AG08396 (cell line): ENCODE measurements around the gene EN2.

ENCODE experiments used
- DNase-seq: peaks from one replicate; pipeline ENCODE4 v3.0.0; 2012; ENCODE audit warnings: low spot score, mixed read lengths

Gene EN2

DNA sequence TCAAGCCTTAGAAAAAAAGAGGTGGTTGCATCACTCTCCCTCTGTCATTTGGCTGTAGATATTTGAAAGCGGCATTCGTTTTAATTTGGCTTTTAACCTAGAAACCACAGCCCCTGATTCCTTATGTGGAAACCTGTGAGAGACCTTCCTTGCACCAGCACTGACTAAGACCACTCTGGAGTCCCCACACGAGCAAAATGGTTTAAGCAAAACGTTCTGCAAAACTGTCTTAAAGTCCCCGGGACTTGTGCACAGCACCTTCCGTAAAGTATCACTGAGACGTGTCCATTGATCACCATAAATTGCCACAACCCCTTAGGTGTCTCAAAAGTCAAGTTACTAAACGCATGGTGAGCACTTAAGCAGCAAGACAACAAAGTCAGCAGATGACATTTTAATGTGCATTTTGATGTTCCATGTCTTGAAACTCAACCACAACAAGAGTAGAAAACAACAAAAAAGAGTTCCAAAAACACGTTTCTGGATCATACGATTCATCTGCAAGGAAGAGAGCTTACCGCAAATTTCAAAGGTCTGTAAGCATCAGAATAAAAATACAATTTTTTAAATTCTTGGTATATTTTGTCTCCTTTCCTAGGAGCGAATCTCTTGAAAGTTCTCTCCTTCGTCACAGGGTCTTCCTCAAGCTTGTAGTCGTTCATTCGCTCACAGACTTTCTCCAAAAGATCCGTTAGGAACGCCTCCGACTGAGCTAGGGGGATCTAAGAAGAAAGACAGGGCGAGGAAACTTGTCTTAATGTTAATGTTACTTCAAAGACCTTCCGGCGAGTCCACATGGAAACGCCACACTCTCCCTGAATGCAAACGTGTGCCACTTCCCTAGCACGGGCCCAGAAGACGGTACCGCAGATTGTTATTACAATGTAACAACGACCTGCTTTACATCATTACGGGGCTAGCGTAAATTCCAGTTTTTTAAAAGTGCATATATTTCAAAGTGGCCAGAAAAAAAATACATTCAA is 50.7 kb downstream of the EN2 start:
- no peak for DNase-seq

DNA sequence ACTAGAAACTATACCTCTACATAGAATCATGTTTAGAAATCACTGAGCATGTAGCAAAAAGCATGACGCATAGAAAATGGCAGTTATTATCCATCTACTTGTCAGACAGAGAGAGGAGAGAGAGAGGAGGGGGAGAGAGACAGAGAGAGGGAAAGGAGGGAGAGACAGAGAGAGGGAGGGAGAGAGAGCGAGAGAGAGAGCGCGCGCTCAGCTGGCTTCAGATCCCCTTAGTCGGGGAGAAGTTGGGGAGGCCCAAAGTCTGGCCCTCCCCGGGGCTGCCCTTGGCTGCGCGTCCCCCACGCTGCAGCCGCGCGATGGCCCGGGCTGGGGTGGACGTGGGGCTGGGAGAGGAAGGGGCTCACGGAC is 51.4 kb downstream of the EN2 start:
- DNase-seq, result no peak

DNA sequence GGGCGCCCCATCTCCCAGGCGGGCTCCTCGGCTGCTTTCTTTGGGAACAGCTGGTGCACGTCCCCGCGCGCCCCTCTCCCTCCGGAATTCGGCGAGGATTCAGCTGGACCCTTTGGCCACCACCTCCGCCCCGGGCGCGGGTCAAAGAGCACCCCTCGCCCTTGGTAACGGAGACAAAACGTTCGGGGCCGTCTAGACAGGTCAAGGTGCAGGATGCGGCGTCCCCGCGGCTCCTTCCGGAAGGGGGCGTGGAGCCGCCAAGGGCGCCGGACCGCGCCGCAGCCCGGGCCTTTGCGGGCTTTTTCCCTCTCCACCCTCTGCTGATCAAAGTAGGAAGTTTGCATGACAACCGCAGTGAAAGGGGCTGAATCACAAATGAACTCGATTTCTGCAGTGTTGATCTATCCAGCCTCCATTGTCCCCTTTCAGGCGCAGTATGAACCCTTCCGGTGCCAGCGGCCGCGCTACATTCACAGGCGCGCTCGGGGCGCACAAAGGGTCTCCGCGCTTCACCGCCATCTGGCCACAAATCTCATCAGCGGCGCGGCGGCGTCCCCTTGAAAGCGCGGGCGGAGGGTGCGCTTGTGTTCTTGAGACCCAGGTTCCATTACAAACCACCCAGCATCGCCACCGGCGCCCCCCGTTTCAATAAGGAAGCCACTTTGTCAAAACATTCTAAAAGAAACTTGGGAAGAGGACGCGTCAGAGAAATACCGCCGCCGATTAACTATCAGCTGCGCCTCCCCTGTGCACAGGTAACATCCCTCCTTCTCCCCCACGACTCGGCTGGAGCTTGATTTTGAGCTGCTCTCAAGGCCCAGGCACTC is 52.0 kb downstream of the EN2 start:
- no peak for DNase-seq

DNA sequence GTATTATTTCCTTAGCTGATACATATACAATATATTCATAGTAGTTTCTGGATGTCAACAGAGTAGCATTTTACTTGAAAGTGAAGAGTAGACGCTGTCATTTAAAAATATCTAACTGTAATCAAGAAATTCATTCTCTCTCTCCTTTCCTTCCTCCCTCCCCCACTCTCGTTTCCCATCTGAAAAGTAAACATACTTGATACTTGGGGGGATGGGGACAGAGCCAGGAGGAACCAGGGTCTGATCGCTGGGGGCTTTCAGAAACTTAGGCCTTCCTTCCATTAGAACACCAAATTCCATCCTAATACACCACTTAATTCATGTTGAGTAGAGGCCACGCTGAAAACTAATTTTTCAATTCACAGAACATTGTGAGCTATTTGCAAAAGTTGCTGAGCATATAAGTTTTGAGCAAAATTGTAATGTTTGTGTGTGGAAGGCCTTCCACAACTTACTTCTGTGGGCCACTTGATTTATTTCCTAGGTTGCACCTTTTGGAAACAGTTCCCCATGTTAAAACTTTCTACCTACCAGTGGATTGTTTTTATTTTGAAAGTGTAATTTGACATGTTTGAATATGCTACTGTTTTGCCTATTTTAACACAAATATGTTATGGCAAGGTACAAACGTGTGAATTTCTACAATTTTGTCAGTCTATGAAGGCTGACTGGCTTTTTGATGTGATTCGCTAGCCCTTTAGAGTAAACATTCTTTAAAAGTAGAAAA is 53.2 kb downstream of the EN2 start:
- DNase-seq, result no peak

DNA sequence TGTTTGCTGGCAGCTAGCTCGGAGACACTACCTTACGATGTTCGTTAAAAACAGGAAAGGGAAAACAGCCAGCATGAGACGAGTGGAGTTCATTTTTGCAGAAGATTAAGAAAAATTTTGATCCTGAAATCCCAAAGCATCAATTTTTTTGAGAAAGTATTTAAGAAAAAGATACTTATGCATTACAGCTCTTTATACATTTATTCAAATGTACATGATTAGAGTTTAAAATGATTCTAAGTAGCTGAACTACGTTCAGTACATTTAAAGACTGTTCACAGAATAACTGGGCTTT is 53.7 kb downstream of the EN2 start:
- no peak for DNase-seq

DNA sequence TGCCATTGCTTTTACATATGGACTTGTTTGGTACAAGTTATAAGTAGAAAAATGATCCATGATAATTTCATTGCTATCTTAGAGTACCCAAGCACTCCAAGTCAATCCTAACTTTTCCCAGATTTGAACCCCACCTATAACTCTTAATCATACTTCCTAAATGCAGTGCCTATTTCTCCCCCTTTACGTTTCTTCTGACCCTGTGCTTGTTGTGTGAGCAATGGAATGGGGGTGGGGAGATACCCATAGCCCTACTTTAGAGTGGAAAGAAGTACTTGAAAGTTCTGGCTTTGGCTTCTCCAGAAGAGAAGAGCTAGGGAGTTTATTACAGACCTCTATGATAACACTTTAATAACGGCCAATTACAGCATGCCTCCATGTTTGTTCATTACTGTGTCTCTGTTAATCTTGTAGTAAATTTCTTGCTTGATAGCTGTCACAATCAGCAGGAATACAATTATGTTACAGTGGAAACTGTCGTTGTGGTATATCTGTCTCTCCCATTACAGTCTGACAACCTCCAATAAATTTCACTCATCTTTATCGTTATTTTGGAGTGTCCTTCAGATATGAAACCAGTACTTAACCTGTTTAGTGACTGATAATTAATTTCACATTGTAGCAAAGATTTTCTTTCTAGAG is 54.4 kb downstream of the EN2 start:
- DNase-seq, result no peak

DNA sequence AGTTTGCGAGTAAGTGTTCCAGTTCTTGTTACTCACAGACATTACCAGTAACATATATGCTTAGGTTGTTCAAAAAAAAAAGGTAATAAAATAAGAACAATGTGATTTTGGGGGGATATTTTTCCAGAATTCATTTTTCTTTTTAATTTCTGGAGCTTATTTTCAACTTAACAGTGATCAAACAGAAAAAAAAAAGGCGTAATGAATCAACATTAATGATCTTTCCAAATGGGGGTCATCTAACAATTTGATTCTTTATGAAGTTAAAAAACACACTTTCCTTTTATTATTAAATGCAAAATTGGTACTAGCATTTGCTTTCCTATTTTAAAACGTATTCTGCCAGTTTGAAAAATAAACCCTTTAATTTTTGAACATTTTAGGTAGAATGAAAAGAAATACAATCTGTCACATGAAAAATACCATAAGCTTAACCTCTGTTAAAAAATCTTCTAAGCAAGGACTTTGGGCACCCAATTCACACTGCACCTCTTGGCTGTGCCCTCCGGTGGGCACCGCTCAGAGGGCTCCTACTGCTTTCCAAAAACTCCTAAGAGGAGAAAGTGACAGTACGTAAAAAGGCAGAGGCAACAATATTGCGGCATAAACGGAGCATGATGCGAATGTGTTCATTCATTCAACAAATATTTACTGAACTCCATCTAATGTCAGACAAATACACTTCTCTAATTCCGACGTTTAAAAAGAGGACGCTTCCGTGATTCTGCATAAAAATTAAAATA is 55.8 kb downstream of the EN2 start:
- DNase-seq, result no peak

DNA sequence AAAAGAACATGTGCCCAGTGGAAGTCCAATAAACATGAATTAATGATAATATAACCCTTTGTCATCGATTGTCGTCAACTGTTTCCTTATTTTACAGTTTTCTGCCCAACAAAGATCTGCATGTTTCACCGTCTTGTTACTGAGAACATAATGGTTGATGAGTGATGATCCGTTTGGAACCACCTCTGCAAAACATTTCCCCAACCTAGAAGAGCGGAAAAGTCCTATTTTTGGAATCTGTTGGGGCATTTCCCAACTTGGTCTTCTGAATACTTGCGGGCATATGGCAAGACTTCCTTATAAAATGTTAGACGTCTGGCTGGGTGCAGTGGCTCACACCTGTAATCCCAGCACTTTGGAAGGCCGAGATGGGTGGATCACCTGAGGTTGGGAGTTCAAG is 56.4 kb downstream of the EN2 start:
- DNase-seq, result no peak
